NCI-H1048 (cell line): ENCODE data around the gene CNDP1.

ENCODE experiments used
- DNase-seq: peaks from one replicate; lab custom pipeline; 2025; lab: John Stamatoyannopoulos, UW

The CNDP1 gene

DNA sequence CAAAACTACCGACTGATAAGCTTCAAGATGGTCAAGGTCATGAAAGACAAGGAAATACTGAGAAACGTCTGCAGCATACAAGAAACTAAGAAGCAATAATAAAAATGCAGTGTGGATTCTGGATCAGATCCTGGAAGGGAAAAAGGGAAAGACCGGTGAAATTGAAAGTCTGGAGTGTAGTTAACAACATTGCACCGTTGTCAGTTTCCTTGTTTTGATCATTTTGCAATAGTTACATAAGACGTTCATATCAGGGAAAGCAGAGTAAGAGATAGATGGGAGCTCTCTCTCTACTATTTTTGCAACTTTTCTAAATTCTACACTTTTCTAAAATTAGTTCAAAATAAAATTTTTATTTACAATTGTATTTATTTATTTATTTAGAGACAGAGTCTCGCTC, 48.3 kb downstream of the CNDP1 start:
- no peak for DNase-seq

- DNase-seq, result no peak
Observed at GRCh38 chr18:74587441-74587840, 53.1 kb downstream of the CNDP1 start.

GRCh38 chr18:74589021-74589420, 54.7 kb downstream of the CNDP1 start:
- DNase-seq, result no peak

GRCh38 chr18:74589811-74590210, 55.5 kb downstream of the CNDP1 start:
- no peak for DNase-seq

GRCh38 chr18:74590671-74591070, 56.4 kb downstream of the CNDP1 start:
- DNase-seq, result no peak

GRCh38 chr18:74595431-74595830, 61.1 kb downstream of the CNDP1 start:
- no peak for DNase-seq

DNA sequence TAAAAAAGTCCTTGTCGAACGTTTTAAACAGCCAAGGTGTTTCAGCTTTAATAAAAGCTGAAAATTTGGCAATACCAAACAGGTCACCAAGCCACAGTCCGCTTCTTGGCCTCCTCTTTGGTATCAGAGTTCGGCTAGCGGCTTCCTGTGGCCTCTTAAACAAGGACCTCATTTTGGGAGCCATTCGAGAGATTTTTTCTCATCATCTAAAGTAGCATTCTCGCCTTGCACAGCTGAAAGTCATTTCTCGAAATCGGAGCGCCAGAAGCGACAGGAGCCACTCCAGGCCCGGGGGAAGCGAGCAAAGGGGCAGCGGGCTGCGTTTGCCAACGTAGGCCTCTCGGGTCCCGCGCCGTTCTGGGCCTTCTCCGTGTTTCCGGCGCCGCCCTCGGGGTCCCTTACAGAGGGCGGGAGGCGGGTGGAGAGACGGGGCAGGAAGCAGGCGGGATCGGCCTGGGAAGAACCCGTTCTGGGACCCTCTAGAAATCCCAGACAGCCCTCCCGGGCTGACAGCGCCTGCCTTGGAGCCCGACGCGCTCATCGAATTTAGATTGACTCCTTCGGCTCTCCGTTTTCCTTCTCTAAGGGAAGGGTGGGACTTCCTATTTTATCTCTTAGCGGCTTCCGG, 62.8 kb downstream of the CNDP1 start:
- no peak for DNase-seq

- peak; percentile 51 for DNase-seq
Observed at GRCh38 chr18:74597662-74598349, 63.5 kb downstream of the CNDP1 start, which contains the start of gene ZNF407. Gene ZNF407, plus strand, starts transcription at chr18:74597870. Its CDS starts 33,150 bp downstream, at chr18:74631020.

DNA sequence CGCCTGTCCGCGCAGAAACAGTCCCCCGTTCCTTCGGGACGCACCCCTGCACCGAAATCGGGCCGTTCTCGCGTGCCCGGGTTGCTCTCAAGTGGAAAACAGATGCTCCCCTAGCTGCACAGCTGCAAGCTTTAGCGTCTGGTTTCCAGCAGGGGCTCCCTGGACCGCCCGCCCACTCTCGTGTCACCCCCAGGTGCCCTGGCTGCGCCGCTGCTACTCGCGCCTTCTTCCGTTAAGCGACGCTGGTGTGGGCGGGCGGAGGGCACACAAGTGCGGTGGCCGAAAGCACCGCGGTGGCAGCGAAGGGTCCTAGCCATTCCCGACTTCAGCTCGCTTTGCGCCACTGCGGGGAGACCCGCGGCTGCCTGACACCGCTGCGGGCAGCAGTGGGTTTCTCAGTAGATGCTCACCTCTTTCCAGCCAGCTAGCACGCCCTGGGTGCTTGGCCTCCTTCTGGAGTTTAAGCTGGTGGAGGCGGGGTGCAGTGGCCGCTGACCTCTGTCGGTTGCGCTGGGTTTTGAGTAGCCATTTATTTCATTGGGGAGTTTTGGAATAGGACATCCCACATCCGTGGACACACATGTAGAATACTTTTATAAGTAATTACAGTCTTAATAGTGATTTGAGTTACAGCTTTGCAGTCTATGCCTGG, 64.2 kb downstream of the CNDP1 start:
- no peak for DNase-seq

GRCh38 chr18:74604361-74604760, 70.1 kb downstream of the CNDP1 start:
- DNase-seq, result no peak

DNA sequence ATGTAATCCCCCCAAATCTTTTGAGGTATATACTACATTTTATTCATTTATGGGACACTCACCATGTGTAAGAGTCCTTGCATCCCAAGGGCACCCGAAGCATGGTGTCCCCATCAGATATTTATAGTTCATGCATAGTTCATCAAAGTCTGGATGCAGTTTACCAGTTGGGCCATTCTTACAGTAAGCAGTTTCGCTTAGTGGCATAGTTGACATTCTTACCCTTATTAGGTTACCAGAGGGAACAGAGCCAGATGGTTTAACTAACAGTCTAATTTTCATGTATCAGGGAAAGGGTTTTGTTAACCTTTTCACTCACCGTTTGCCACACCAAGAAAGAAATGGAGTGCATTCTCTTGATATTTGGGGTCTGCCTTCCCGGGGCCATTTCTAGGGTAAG, 70.5 kb downstream of the CNDP1 start:
- no peak for DNase-seq

GRCh38 chr18:74608681-74609080, 74.4 kb downstream of the CNDP1 start:
- no peak for DNase-seq

GRCh38 chr18:74609535-74609934, 75.2 kb downstream of the CNDP1 start:
- no peak for DNase-seq

- DNase-seq, result no peak
Observed at GRCh38 chr18:74610051-74610615, 75.8 kb downstream of the CNDP1 start.

- DNase-seq, result no peak
Observed at GRCh38 chr18:74610860-74611259, 76.6 kb downstream of the CNDP1 start.

DNA sequence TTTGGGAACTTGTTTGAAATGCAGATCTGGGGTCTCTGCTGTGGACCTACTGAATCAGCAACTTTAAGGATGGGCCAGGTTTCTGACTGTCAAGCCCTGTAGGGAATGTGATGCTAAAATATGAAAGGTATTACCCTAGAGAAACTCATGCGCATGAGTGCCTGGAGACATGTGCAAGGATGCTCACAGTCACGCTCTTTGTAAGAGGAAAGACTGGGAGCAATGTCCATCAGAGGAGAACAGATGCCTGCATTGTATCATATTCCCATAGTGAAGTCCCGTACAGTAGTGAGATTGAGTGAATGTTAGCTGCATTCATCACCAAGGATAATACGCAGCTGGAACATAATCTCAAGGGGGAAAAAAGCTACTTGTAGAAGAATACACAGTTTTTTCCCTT, 77.5 kb downstream of the CNDP1 start:
- no peak for DNase-seq

DNA sequence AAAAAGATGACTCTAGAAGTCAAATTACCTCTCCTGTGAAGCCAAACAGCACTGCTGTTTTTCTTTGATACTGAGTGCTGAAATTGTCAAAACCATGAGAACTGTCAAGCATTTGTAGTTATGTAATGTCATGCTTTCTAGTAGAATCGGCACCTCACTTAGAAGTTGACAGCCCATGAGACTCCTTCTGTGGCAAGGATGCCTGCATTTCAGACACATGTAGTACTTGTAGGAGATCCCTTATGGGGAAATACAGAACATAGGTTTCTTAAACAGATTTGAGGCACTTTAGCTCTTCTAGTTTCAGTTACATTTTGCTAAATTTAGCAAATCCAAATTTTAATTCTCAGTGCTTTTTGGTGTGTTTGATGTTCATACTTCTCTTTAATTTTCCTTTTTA, 79.1 kb downstream of the CNDP1 start:
- DNase-seq, result no peak

DNA sequence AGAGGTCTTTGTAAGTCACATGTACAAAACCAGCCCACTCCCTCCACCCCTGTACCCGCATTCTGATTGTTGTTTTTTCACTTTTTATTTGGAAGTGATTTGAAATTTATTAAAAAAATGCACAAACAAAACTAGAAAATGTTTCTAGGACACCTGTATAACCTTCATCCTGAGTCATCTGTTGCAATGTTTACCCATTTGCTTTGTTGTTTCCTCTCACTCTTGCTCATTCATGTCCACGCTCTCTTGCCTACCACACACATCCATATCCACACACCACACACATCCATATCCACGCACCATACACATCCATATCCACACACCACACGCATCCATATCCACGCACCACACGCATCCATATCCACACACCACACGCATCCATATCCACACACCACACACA, 82.2 kb downstream of the CNDP1 start:
- DNase-seq, result no peak

GRCh38 chr18:74617486-74617885, 83.2 kb downstream of the CNDP1 start:
- DNase-seq, result no peak

GRCh38 chr18:74622072-74622471, 87.8 kb downstream of the CNDP1 start:
- DNase-seq, result no peak

DNA sequence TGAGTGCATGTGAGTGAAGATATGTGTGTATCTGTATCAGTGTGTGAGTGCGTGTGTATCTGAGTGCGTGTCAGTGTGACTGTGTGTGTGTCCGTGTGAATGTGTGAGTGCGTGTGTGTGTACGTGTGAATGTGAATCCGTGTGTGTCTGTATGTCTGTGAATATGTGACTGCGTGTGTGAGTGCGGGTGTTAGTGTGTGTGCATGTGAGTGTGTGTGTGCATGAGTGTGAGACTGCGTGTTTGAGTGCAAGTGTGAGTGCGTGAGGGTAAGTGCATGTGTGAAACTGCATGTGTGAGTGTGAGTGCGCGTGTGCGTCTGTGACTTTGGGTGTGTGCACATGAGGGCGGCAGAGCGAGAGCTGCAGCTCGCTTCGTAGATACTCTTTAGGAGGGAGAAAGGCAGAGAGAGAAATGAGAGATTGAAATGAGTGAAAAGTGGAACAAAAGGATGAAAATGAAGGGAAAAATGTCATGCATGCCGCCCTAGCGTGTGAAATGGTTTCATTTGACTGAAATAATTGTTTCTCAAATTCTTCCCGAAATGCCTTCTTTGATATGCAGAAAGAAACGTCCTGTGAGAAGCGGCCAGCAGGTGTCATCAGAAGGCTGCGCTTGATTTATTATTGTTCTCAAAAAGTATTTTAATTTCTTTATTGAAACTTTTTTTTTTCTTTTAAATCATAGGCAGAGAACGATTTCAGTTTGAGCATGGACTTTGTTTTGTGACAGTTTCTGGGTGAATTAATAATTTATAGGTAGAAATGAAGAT, 88.9 kb downstream of the CNDP1 start:
- no peak for DNase-seq

DNA sequence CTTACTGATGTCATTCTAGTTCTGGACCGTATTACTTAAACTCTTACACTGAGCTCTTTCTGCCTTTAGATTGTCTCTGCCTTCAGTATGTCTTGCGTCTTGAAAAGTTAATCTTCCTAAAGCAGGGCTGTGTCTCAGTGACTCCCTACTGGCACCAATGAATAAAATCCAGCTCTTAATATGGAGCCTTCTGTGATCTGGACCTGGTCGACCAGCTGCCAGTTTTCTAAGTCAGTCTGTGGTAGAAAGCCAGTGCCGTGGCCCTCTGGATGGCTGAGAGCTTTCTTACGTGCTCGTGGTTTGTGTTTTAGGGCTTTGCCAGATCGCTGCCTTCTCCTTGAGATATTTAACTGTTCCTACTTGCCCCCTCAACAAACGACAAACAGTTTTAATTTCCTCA, 90.2 kb downstream of the CNDP1 start:
- DNase-seq, result no peak
